Measurements from ENCODE around the gene SELENOV. TPM values are rescaled to one million over a fixed set of nuclear protein-coding genes. Genes with fewer than 3 reads are reported as not detected.

The SELENOV gene
- total RNA-seq, 1 donor from 2014 or later: not detected

GRCh38 chr19:39492788-39493187 is 22.2 kb upstream of the SELENOV start:
- no peak for DNase-seq (ENCODE audit: low spot score)

GRCh38 chr19:39494661-39495060 is 20.3 kb upstream of the SELENOV start:
- no peak for DNase-seq (ENCODE audit: low spot score)

- no peak for DNase-seq (ENCODE audit: low spot score)
Observed at GRCh38 chr19:39496063-39496462, 18.9 kb upstream of the SELENOV start.

GRCh38 chr19:39497701-39497995 is 17.3 kb upstream of the SELENOV start:
- no peak for DNase-seq (ENCODE audit: low spot score)

- DNase-seq (ENCODE audit: low spot score): peak; percentile 39
Observed at GRCh38 chr19:39497996-39498797, 16.7 kb upstream of the SELENOV start.

GRCh38 chr19:39498798-39499642 is 15.9 kb upstream of the SELENOV start, which contains the start of gene DLL3:
Gene DLL3 (plus strand): TSS chr19:39498947. CDS start chr19:39498975, 28 bp downstream.
- no peak for DNase-seq (ENCODE audit: low spot score)

GRCh38 chr19:39499932-39500331 is 15.0 kb upstream of the SELENOV start:
- no peak for DNase-seq (ENCODE audit: low spot score)

GRCh38 chr19:39500543-39500942 is 14.4 kb upstream of the SELENOV start:
- no peak for DNase-seq (ENCODE audit: low spot score)

- no peak for DNase-seq (ENCODE audit: low spot score)
Observed at GRCh38 chr19:39501340-39501739, 13.6 kb upstream of the SELENOV start.

GRCh38 chr19:39502640-39503417 is 12.1 kb upstream of the SELENOV start:
- peak; percentile 38 for DNase-seq (ENCODE audit: low spot score)

- DNase-seq (ENCODE audit: low spot score): no peak
Observed at GRCh38 chr19:39506598-39506943, 8.4 kb upstream of the SELENOV start.

- DNase-seq (ENCODE audit: low spot score): peak; percentile 54
Observed at GRCh38 chr19:39506944-39507714, 7.8 kb upstream of the SELENOV start.

GRCh38 chr19:39507715-39508364 is 7.1 kb upstream of the SELENOV start:
- no peak for DNase-seq (ENCODE audit: low spot score)

- no peak for DNase-seq (ENCODE audit: low spot score)
Observed at GRCh38 chr19:39508629-39509028, 6.3 kb upstream of the SELENOV start.

GRCh38 chr19:39509233-39509632 is 5.7 kb upstream of the SELENOV start:
- DNase-seq (ENCODE audit: low spot score): no peak

- no peak for DNase-seq (ENCODE audit: low spot score)
Observed at GRCh38 chr19:39512988-39513387, 2.0 kb upstream of the SELENOV start.

- no peak for DNase-seq (ENCODE audit: low spot score)
Observed at GRCh38 chr19:39515551-39516191, 732 bp downstream of the SELENOV start.

GRCh38 chr19:39516270-39516669 is 1.3 kb downstream of the SELENOV start:
- no peak for DNase-seq (ENCODE audit: low spot score)

GRCh38 chr19:39517432-39517831 is 2.5 kb downstream of the SELENOV start:
- no peak for DNase-seq (ENCODE audit: low spot score)

- DNase-seq (ENCODE audit: low spot score): no peak
Observed at GRCh38 chr19:39518458-39518857, 3.5 kb downstream of the SELENOV start.

All from umbilical cord (tissue), 2 donors.